ENCODE results near the gene PTTG1IP.
A peak's percentile ranks its signal among the peaks of the same experiment; 100 is the strongest.

DNA sequence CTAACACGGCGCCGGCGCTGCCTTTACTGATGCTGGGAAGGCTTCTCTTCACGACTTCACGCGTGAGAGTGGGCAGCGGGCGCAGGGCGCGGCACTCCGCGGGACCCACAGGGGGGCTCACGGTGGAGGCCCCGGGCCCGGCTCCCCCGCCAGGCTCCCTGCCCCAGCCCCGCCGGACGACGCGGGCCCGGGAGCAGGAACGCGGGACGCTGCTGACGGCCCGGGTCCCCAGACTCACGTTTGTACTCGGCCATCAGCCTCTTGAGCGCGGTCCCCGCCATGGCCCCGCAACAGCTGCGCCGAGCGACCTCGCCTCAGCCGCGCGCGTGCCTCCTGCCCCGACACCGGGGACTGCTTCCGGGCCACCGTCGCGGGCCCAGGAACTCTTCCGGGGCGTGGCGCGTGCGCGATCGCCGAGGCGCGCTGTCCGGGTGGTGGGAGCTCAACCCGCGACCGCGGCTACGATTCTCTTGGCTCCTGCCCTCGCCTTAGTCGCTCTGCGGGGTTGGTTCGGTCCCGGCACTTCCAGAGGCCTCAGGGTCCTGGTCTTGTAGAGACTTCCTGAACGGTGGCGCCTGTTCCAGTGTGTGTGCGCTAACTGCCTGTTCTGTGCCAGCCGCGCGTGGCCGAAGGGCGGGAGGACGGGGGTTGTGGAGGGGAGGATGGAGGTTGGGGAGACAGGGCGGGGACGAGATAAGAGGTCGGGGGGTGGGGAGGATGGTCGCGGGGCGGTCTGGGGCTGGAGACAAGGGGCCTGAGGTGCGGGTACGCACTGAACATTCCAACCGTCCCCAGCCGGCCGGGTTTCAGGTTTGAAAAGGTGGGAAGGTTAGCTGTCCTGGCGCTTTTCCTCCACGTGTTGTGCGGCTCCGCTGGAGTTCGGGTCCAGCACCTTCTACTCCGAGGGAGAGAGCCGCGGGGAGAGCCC is 71.8 kb downstream of the PTTG1IP start, which contains the start of gene UBE2G2:
- TF ChIP-seq, protein P1, sequence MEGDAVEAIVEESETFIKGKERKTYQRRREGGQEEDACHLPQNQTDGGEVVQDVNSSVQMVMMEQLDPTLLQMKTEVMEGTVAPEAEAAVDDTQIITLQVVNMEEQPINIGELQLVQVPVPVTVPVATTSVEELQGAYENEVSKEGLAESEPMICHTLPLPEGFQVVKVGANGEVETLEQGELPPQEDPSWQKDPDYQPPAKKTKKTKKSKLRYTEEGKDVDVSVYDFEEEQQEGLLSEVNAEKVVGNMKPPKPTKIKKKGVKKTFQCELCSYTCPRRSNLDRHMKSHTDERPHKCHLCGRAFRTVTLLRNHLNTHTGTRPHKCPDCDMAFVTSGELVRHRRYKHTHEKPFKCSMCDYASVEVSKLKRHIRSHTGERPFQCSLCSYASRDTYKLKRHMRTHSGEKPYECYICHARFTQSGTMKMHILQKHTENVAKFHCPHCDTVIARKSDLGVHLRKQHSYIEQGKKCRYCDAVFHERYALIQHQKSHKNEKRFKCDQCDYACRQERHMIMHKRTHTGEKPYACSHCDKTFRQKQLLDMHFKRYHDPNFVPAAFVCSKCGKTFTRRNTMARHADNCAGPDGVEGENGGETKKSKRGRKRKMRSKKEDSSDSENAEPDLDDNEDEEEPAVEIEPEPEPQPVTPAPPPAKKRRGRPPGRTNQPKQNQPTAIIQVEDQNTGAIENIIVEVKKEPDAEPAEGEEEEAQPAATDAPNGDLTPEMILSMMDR (IDR thresholded peaks at IDR 0.05): peak in 2 of 4 experiments; percentile 11 to 27
- TF ChIP-seq POLR2A (IDR thresholded peaks at IDR 0.05) (peak; percentile 39), POLR2AphosphoS5 (IDR thresholded peaks at IDR 0.05) (peak; percentile 82)

Measured in prostate gland (tissue), 2 donors.